ENCODE measurements around the gene PPIF. TPM values are rescaled to one million over a fixed set of nuclear protein-coding genes. Genes with fewer than 3 reads are reported as not detected.

Gene PPIF
- total and polyA plus RNA-seq, 7 donors = 26.4 to 74.9 (median 48.5) TPM

DNA sequence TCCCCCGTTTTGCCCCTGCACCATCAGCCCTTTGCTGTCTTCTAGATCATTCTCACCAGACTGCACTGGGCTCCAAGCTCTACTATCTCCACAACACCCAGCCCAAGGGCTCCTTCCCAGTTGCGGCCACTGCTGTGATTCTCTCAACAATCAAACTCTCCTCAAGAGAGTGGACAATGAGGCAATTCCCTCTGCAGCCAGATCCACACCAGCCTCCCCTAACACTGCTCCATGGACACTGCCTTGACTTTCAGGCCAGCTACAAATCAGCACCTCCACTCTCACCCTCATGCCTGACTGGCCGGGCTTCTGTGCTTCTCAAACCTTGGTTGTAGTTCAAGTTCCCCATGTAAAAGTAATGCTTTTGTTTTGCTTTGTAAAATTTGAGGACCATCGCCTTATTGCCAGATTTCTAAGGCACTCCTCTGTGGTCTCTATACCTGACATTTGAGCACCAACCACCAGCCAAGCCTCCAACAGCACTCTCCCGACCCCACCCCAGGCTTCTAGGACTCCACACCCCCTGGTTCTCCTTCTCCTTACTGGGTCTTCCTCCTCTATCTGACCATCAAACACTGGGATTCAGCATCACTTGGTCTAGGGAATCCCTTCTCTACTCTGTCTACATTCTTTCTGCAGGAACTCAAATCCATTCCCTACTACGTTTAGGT, 45.4 kb downstream of the PPIF start:
- peaks cover 5 to 32% (median 14%) of the 10 kb centered on the region in 4 donors for H3K36me3 ChIP-seq
- DNase-seq = peak; percentile 45
- WGBS, 2 donors = 78 to 85% methylated on average over 6 of the region's 6 CpGs
- no peaks in the 10 kb centered on the region for H3K27me3 ChIP-seq
- intact Hi-C loops (cut with DNase I) = no loop called here
- H3K4me1 ChIP-seq = peaks cover 0 to 76% (median 34%) of the 10 kb centered on the region in 4 donors
- no peak for TF ChIP-seq POLR2A (IDR thresholded peaks at IDR 0.05)
- no peak for TF ChIP-seq EP300 (IDR thresholded peaks at IDR 0.05)
- no peak for TF ChIP-seq POLR2AphosphoS5 (IDR thresholded peaks at IDR 0.05)
- no peak for TF ChIP-seq CTCF (IDR thresholded peaks at IDR 0.05)
- H3K4me3 ChIP-seq = no peak overlapping the region
- no peaks in the 10 kb centered on the region for H3K9me3 ChIP-seq
- H3K27ac ChIP-seq = peak overlapping the region in 2 of 4 donors; percentile 7 to 91

GRCh38 chr10:79393221-79393923, 46.1 kb downstream of the PPIF start:
- no peak for TF ChIP-seq CTCF (IDR thresholded peaks at IDR 0.05)
- TF ChIP-seq EP300 (IDR thresholded peaks at IDR 0.05) = no peak
- no peak for TF ChIP-seq POLR2AphosphoS5 (IDR thresholded peaks at IDR 0.05)
- no peak for TF ChIP-seq POLR2A (IDR thresholded peaks at IDR 0.05)
- H3K4me1 ChIP-seq = peaks cover 0 to 69% (median 31%) of the 10 kb centered on the region in 4 donors
- peak; percentile 57 for DNase-seq
- H3K36me3 ChIP-seq = peaks cover 1 to 32% (median 12%) of the 10 kb centered on the region in 4 donors
- no peak overlapping the region for H3K4me3 ChIP-seq
- WGBS, 2 donors = 91 to 93% methylated on average over 4 of the region's 4 CpGs
- H3K27me3 ChIP-seq = no peaks in the 10 kb centered on the region
- H3K9me3 ChIP-seq = no peaks in the 10 kb centered on the region
- intact Hi-C loops (cut with DNase I) = no loop called here
- peak overlapping the region in 1 of 4 donors; percentile 91 for H3K27ac ChIP-seq

GRCh38 chr10:79393924-79394610, 46.8 kb downstream of the PPIF start:
- intact Hi-C loops (cut with DNase I) = no loop called here
- Histone ChIP-seq H3K9me3 (no peaks in the 10 kb centered on the region), H3K36me3 (peaks cover 0 to 28% (median 10%) of the 10 kb centered on the region in 4 donors), H3K27me3 (no peaks in the 10 kb centered on the region), H3K4me3 (no peak overlapping the region), H3K27ac (peak overlapping the region in 1 of 4 donors; percentile 91), H3K4me1 (peaks cover 0 to 62% (median 27%) of the 10 kb centered on the region in 4 donors)
- WGBS, 2 donors = 87 to 91% methylated on average over 17 of the region's 17 CpGs
- no peak for TF ChIP-seq EP300 (IDR thresholded peaks at IDR 0.05)
- TF ChIP-seq POLR2A (IDR thresholded peaks at IDR 0.05) = no peak
- no peak for TF ChIP-seq CTCF (IDR thresholded peaks at IDR 0.05)
- TF ChIP-seq POLR2AphosphoS5 (IDR thresholded peaks at IDR 0.05) = no peak
- DNase-seq = peak; percentile 62

DNA sequence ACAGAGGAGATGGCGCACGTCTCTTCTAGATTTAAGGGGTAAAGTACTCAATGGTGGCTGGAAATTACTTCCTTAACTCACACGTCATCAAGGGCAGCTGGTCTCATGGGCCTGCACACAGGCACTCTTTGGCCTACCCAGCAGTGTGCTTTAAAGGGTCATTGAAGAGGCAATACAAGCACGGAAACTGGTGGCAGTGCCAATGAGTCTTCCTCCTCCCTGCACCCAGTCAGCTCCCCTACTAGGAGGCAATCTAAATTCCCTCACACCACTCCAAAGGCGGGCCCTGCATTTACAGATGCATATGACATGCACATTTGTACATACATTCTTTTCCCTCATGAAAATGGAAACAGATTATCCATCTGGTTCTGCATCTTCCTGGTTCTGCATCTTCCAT, 47.4 kb downstream of the PPIF start:
- Histone ChIP-seq H3K36me3 (peaks cover 0 to 26% (median 10%) of the 10 kb centered on the region in 4 donors), H3K4me1 (peaks cover 0 to 56% (median 25%) of the 10 kb centered on the region in 4 donors), H3K4me3 (no peak overlapping the region), H3K9me3 (no peaks in the 10 kb centered on the region), H3K27ac (peak overlapping the region in 1 of 4 donors; percentile 91), H3K27me3 (no peaks in the 10 kb centered on the region)
- DNase-seq = peak; percentile 64
- 89 to 91% methylated on average over 5 of the region's 5 CpGs for WGBS, 2 donors
- no peak for TF ChIP-seq EP300 (IDR thresholded peaks at IDR 0.05)
- TF ChIP-seq POLR2AphosphoS5 (IDR thresholded peaks at IDR 0.05) = no peak
- TF ChIP-seq POLR2A (IDR thresholded peaks at IDR 0.05) = no peak
- no peak for TF ChIP-seq CTCF (IDR thresholded peaks at IDR 0.05)
- intact Hi-C loops (cut with DNase I) = no loop called here
